Mucosa of descending colon (tissue), 3 donors: ENCODE data around the gene ADORA2A. TPM values are rescaled to one million over a fixed set of nuclear protein-coding genes. Genes with fewer than 3 reads are reported as not detected.

ENCODE experiments used
- ATAC-seq: fragments of 200-7000 bp; cut with Tn5 transposase; one replicate; pipeline ENCODE4 v1.9.1; 2020; ENCODE audit warnings: mild to moderate bottlenecking, moderate library complexity
- DNase-seq, 3 donors: peaks; one replicate each; pipeline ENCODE4 v3.0.0-alpha.2; 2020
- H3K36me3 ChIP-seq: fragments of 200-600 bp; one replicate; pipeline ENCODE4 v1.8.0; 2021; ENCODE audit warnings: low read depth, mild to moderate bottlenecking
- H3K4me1 ChIP-seq: fragments of 200-600 bp; one replicate; pipeline ENCODE4 v1.8.0; 2021; ENCODE audit warnings: low read depth, mild to moderate bottlenecking
- H3K4me3 ChIP-seq: fragments of 200-600 bp; one replicate; pipeline ENCODE4 v1.8.0; 2021; ENCODE audit warnings: mild to moderate bottlenecking
- H3K9me3 ChIP-seq: fragments of 200-600 bp; one replicate; pipeline ENCODE4 v1.8.0; 2021; ENCODE audit warnings: mild to moderate bottlenecking
- CTCF ChIP-seq: fragments of 200-600 bp; IDR thresholded peaks from one replicate; pipeline ENCODE4 v1.8.0; 2022; ENCODE audit warnings: antibody characterized with exemption, mild to moderate bottlenecking
- intact Hi-C, 2 donors: fragments of 100-400 bp; cut with DNase I in 1 of 2; cut with micrococcal nuclease in 1 of 2; formaldehyde crosslinking; loops; one replicate each; pipeline versions ENCODE4 v1.11.0 to v1.11.1; 2022; cut with DNase I, micrococcal nuclease
- total RNA-seq, 3 donors: library from RNA; stranded (reverse); fragmentation: NEBNext Ultra II Directional in 2 of 3; extraction: Animal tissue kit (Norgen Biotek cat#: 25700) in 2 of 3; gene quantifications; one replicate each; pipeline versions ENCODE4 v1.2.1 to v1.2.4, GENCODE V29; 2021 to 2023
- donor health status: DM: no; HTN: no; CAD: no; lungs with moderate emphysema.
- donor health status: DM: no; HTN: no; CAD: no.
- donor health status: DM: no; HTN: yes; CAD: no.

ADORA2A gene
- total RNA-seq, 3 donors from 2014 or later = 2.1 to 4.0 (median 3.6) TPM

- no peak for ATAC-seq
- Histone ChIP-seq H3K9me3 (no peaks in the 10 kb centered on the region), H3K36me3 (no peaks in the 10 kb centered on the region), H3K4me1 (peaks cover 25% of the 10 kb centered on the region), H3K4me3 (no peak overlapping the region)
- no peak for DNase-seq
- intact Hi-C loops = no loop called here
- TF ChIP-seq CTCF = no peak
Measured at GRCh38 chr22:24404561-24405275, 22.7 kb upstream of the ADORA2A start.

- H3K36me3 ChIP-seq = no peaks in the 10 kb centered on the region
- no peaks in the 10 kb centered on the region for H3K9me3 ChIP-seq
- no peak overlapping the region for H3K4me3 ChIP-seq
- no peak for TF ChIP-seq CTCF
- peaks cover 25% of the 10 kb centered on the region for H3K4me1 ChIP-seq
- ATAC-seq (no peak), DNase-seq (no peak)
- intact Hi-C loops = no loop called here
Measured at GRCh38 chr22:24405631-24406321, 21.6 kb upstream of the ADORA2A start.

- DNase-seq = no peak
- H3K9me3 ChIP-seq = no peaks in the 10 kb centered on the region
- no peak for TF ChIP-seq CTCF
- no peaks in the 10 kb centered on the region for H3K36me3 ChIP-seq
- intact Hi-C loops = no loop called here
- peaks cover 19% of the 10 kb centered on the region for H3K4me1 ChIP-seq
- no peak overlapping the region for H3K4me3 ChIP-seq
- ATAC-seq = no peak
Measured at GRCh38 chr22:24406322-24407277, 20.8 kb upstream of the ADORA2A start.

- intact Hi-C loops = no loop called here
- DNase-seq (peak in 1 of 3 donors; percentile 19), ATAC-seq (no peak)
- H3K4me1 ChIP-seq = peaks cover 14% of the 10 kb centered on the region
- no peaks in the 10 kb centered on the region for H3K9me3 ChIP-seq
- no peak overlapping the region for H3K4me3 ChIP-seq
- TF ChIP-seq CTCF = no peak
- H3K36me3 ChIP-seq = no peaks in the 10 kb centered on the region
Measured at GRCh38 chr22:24407278-24407665, 20.1 kb upstream of the ADORA2A start.

GRCh38 chr22:24407884-24408283 lies 19.5 kb upstream of the ADORA2A start:
- Histone ChIP-seq H3K36me3 (no peaks in the 10 kb centered on the region), H3K9me3 (no peaks in the 10 kb centered on the region), H3K4me3 (no peak overlapping the region), H3K4me1 (peaks cover 7% of the 10 kb centered on the region)
- TF ChIP-seq CTCF = no peak
- no peak for DNase-seq
- intact Hi-C loops = no loop called here
- ATAC-seq = no peak
